Common myeloid progenitor, CD34-positive (primary cell): Measurements from ENCODE around the gene ATP1B2.
A peak's percentile ranks its signal among the peaks of the same experiment; 100 is the strongest.

Source experiments
- CTCF ChIA-PET: fragments of 350-600 bp; sonication (Branson Sonifier 250); formaldehyde crosslinking; loops from one replicate; lab custom pipeline; 2021; ENCODE audit warnings: antibody characterized with exemption; lab: Charles Lee
- POLR2A ChIA-PET: fragments of 350-600 bp; sonication (Branson Sonifier 250); formaldehyde crosslinking; loops from one replicate; lab custom pipeline; 2021; ENCODE audit warnings: antibody characterized with exemption; lab: Charles Lee
- DNase-seq, 3 donors: peaks; one replicate each; pipeline versions ENCODE4 v3.0.0 to v3.0.0-alpha.2; 2013
- H3K27ac ChIP-seq, 2 experiments: 1 replicate in 1 of 2; 2 replicates in 1 of 2; pipeline ENCODE4 v1.7.0; 2013; ENCODE audit warnings: inconsistent platforms in 2 of 2, low read length in 2 of 2, mild to moderate bottlenecking in 2 of 2, low read depth in 1 of 2, moderate library complexity in 1 of 2; ENCODE audit not compliant: severe bottlenecking in 2 of 2, insufficient read depth in 1 of 2, poor library complexity in 1 of 2
- H3K27me3 ChIP-seq, 5 experiments: replicated peaks in 2 of 5; 1 replicate in 3 of 5; 2 replicates in 2 of 5; pipeline versions ENCODE4 v1.6.1 to v1.7.0; 2013; ENCODE audit warnings: low read length in 4 of 5, mild to moderate bottlenecking in 2 of 5, moderate library complexity in 2 of 5, inconsistent platforms in 1 of 5; ENCODE audit not compliant: insufficient read depth in 5 of 5, control insufficient read depth in 4 of 5
- H3K36me3 ChIP-seq, 4 experiments: 1 replicate in 2 of 4; 2 replicates in 2 of 4; pipeline versions ENCODE4 v1.6.1 to v1.7.0; 2013; ENCODE audit warnings: low read length in 3 of 4, control low read depth in 1 of 4, mild to moderate bottlenecking in 1 of 4; ENCODE audit not compliant: control insufficient read depth in 4 of 4, insufficient read depth in 4 of 4
- H3K4me1 ChIP-seq, 4 experiments: 1 replicate in 3 of 4; 2 replicates in 1 of 4; pipeline versions ENCODE4 v1.6.1 to v1.7.1; 2013; ENCODE audit warnings: low read length in 3 of 4, mild to moderate bottlenecking in 3 of 4, control low read depth in 1 of 4, inconsistent platforms in 1 of 4, moderate library complexity in 1 of 4; ENCODE audit not compliant: control insufficient read depth in 4 of 4, insufficient read depth in 4 of 4; ENCODE audit errors: control extremely low read depth in 1 of 4
- H3K4me3 ChIP-seq, 7 experiments: 1 replicate in 4 of 7; 2 replicates in 3 of 7; pipeline versions ENCODE4 v1.5.1 to v1.7.0; 2013; ENCODE audit warnings: mild to moderate bottlenecking in 7 of 7, low read length in 6 of 7, moderate library complexity in 6 of 7, inconsistent platforms in 2 of 7, low read depth in 2 of 7, control low read depth in 1 of 7; ENCODE audit not compliant: insufficient read depth in 4 of 7, control insufficient read depth in 1 of 7; ENCODE audit errors: extremely low read depth in 1 of 7
- H3K9me3 ChIP-seq, 5 experiments: 1 replicate in 4 of 5; 2 replicates in 1 of 5; pipeline versions ENCODE4 v1.6.1 to v1.7.1; 2013; ENCODE audit warnings: low read length in 4 of 5, mild to moderate bottlenecking in 2 of 5, inconsistent platforms in 1 of 5, low read depth in 1 of 5, moderate library complexity in 1 of 5; ENCODE audit not compliant: control insufficient read depth in 4 of 5, insufficient read depth in 2 of 5; ENCODE audit errors: control extremely low read depth in 1 of 5
- WGBS: methylation state at CpG from one replicate; pipeline ENCODE4 v1.1.5; 2013; ENCODE audit not compliant: insufficient coverage; 5-methylcytosine and 5-hydroxymethylcytosine counted together

The ATP1B2 gene

DNA sequence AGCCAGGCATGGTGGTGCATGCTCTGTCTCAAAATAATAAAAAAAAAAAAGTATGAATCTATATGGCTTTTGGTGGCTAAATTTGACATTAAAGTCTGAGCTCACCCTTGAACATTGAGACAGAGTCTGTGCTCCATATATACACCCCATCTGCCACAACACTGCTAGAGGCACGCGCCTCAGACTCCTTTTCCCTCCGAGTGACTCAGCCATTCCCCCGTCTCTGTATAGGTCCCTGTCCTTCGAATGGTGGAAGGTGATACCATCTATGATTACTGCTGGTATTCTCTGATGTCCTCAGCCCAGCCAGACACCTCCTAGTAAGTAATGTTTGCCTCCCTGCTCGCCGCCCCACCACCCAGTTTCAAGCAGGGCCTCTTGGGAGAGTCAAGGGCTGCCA is 49.8 kb downstream of the ATP1B2 start:
- Histone ChIP-seq H3K4me3 (no peak overlapping the region), H3K9me3 (no peaks in the 10 kb centered on the region), H3K27ac (no peak overlapping the region), H3K27me3 (peaks cover 0 to 27% (median 15%) of the 10 kb centered on the region in 5 experiments), H3K36me3 (peaks cover 2 to 27% (median 17%) of the 10 kb centered on the region in 4 experiments), H3K4me1 (peaks cover 0 to 19% (median 9%) of the 10 kb centered on the region in 4 experiments)
- CTCF ChIA-PET: interaction anchor here (0.9 kb wide), 2 partner anchors 13 to 15 kb away, joined by 3 read pairs; no protein-coding TSS in a partner anchor
- DNase-seq: no peak
- POLR2A ChIA-PET: no interaction called here
- WGBS: 96% methylated on average over 7 of the region's 7 CpGs

DNA sequence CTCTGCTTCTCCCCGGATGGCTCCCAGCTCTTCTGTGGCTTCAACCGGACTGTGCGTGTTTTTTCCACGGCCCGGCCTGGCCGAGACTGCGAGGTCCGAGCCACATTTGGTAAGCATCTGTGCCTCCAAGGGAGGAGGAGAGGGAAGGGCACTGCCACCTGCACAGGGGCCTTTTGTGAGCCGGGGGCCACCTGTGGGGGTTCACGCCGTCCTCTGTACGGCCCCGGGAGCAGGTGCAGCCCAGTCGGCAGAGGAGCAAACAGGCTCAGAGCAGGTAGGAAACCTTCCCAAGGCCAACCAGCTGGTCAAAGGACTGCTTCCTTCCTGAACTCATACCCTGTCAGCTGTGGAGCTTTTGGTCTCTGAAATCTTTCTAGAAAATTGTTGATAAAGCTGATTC is 51.0 kb downstream of the ATP1B2 start:
- H3K36me3 ChIP-seq: peaks cover 0 to 23% (median 16%) of the 10 kb centered on the region in 4 experiments
- ChIA-PET POLR2A (no interaction called here), CTCF (interaction anchor here (0.7 to 1.2 kb wide), 3 partner anchors 9 to 74 kb away, joined by 3 read pairs; partner anchors contain the start of gene SAT2)
- WGBS: 97% methylated on average over 12 of the region's 14 CpGs
- peaks cover 0 to 39% (median 25%) of the 10 kb centered on the region in 5 experiments for H3K27me3 ChIP-seq
- no peaks in the 10 kb centered on the region for H3K9me3 ChIP-seq
- peaks cover 0 to 25% (median 12%) of the 10 kb centered on the region in 4 experiments for H3K4me1 ChIP-seq
- H3K27ac ChIP-seq: no peak overlapping the region
- no peak overlapping the region for H3K4me3 ChIP-seq
- no peak for DNase-seq

DNA sequence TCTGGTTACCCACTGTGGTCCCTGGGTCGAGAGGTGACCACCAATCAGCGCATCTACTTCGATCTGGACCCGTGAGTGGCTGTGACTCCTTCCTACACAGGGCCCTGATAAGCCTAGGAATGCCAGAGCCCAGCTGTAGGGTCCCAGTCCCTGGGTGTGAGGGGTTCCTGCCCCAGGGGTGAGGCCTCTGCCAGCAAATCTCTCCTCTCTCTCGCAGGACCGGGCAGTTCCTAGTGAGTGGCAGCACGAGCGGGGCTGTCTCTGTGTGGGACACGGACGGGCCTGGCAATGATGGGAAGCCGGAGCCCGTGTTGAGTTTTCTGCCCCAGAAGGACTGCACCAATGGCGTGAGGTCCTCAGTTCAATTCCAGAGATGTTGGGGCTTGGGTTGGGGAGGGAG is 52.0 kb downstream of the ATP1B2 start:
- H3K4me1 ChIP-seq: peaks cover 0 to 25% (median 12%) of the 10 kb centered on the region in 4 experiments
- peaks cover 0 to 47% (median 27%) of the 10 kb centered on the region in 5 experiments for H3K27me3 ChIP-seq
- peaks cover 0 to 23% (median 16%) of the 10 kb centered on the region in 4 experiments for H3K36me3 ChIP-seq
- H3K9me3 ChIP-seq: no peaks in the 10 kb centered on the region
- ChIA-PET POLR2A (interaction anchor here (1.3 kb wide), 1 partner anchor 17 kb away, joined by 3 read pairs; no protein-coding TSS in a partner anchor), CTCF (interaction anchor here (1.1 to 1.9 kb wide), 2 partner anchors 15 to 40 kb away, joined by 4 to 12 read pairs; partner anchors contain the start of genes TP53 and WRAP53)
- H3K27ac ChIP-seq: no peak overlapping the region
- H3K4me3 ChIP-seq: no peak overlapping the region
- over 99% methylated on average over 12 of the region's 13 CpGs for WGBS
- DNase-seq: no peak

DNA sequence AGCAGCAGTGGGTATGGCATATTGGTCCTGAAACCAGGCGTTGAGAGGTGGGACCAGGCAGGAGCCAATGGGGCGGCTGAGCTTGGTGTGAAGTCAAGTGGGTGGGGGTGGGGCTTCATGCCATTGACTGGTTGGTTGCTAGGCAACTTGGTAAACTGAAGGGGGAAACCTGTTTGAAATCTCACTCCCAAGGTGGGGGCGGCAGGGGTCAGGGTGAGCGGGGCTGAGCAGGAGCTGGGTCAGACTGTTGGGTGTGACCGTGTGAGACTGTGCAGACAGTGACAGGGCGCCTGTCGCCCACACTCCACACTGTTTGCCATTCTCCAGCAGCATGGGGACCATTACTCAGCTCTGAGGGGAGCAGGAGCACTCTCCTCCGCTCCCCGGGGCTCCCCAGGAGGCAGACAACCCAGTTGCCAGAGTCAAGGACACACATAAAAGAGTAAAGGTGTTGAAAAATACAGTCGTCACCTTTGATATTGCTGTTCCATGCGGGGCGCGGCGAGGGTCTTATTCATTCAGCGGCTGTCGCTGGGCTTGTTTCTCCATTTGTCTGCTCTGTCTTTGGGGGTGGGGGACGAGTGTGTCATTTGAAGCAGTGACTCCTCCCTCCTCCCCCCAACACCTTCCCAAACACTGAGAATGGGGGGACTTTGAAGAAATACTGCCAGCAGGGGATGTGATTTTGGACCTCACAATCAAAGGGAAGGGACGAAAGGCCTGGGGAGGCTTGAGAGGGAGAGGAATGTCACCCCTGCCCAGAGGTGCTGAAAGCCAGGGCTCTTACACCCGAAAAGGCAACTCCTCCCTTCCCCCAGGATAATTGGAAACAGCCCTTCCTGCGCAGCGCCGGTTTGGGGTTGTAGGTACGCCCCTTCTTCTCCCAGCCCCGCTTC is 53.1 kb downstream of the ATP1B2 start:
- WGBS: 54% methylated on average over 12 of the region's 24 CpGs
- CTCF ChIA-PET: interaction anchor here (0.8 to 1.9 kb wide), 3 partner anchors 9 to 39 kb away, joined by 4 to 12 read pairs (median 5); partner anchors contain the start of genes TP53 and WRAP53
- H3K4me1 ChIP-seq: peaks cover 0 to 25% (median 12%) of the 10 kb centered on the region in 4 experiments
- H3K9me3 ChIP-seq: no peaks in the 10 kb centered on the region
- DNase-seq: peak; percentile 43 to 78 (median 66)
- no peak overlapping the region for H3K27ac ChIP-seq
- peaks cover 0 to 23% (median 16%) of the 10 kb centered on the region in 4 experiments for H3K36me3 ChIP-seq
- H3K4me3 ChIP-seq: peak overlapping the region in 1 of 7 experiments; percentile 5
- POLR2A ChIA-PET: interaction anchor here (1.3 kb wide), 1 partner anchor 18 kb away, joined by 3 read pairs; no protein-coding TSS in a partner anchor
- H3K27me3 ChIP-seq: peaks cover 0 to 47% (median 27%) of the 10 kb centered on the region in 5 experiments

DNA sequence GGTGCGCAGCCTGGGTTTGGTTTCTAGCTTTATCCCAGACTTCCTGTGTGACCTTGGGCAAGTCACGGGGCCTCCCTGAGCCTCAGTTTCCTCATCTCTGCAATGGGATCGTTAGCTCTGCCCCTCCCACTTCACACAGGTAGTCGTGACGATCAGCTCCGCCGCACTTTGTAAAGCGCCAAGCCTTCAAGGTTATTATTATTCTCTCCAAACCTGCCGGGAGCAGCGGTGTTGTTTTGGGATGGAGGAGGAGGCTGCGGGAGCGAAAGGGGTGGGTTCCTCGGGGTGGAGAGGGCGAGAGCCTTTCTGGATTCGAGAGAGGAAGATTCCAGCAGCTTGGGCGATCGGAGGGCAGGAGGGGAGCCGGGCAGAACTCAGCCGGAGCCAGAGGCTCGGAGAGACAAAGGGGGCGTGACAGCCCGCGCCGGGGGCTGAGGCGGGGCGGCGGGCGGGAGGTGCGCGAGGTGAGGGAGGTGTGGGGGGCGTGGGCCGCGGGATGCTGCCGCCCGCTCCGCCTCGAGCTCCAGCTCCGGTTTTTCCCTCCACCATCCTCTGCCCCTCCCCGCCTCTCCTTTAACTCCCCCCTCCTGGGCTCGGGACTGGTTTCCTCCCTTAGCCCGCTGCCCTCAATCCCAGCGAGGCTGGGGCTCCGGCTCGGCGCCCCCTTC is 54.0 kb downstream of the ATP1B2 start, which contains the start of gene EFNB3:
TSS of gene EFNB3 (plus strand) at position 602 of the 668 bp plus-strand sequence. CDS start 397 bp downstream, outside the sequence.
- CTCF ChIA-PET: interaction anchor here (1.8 to 1.9 kb wide), 2 partner anchors 9 to 18 kb away, joined by 5 to 7 read pairs; partner anchors contain the start of gene TP53
- Histone ChIP-seq H3K27ac (no peak within 1 kb of the TSS), H3K9me3 (no peaks in the 10 kb centered on the region), H3K4me1 (peaks cover 0 to 25% (median 12%) of the 10 kb centered on the region in 4 experiments), H3K27me3 (peaks cover 0 to 47% (median 27%) of the 10 kb centered on the region in 5 experiments), H3K36me3 (peaks cover 0 to 23% (median 16%) of the 10 kb centered on the region in 4 experiments), H3K4me3 (peak within 1 kb of the TSS in 6 of 7 experiments; percentile 3 to 66 (median 46))
- DNase-seq: peak in 2 of 3 donors; percentile 44 to 53
- 2% methylated on average over 28 of the region's 45 CpGs for WGBS
- POLR2A ChIA-PET: interaction anchor here (2.0 kb wide), 1 partner anchor 18 kb away, joined by 6 read pairs; no protein-coding TSS in a partner anchor
